ENCODE results near the gene BEAN1. TPM values are rescaled to one million over a fixed set of nuclear protein-coding genes. Genes with fewer than 3 reads are reported as not detected.

Gene BEAN1
- polyA plus RNA-seq, 1 of the 3 experiments (the other 2 are of a cell fraction): 0.07 TPM

DNA sequence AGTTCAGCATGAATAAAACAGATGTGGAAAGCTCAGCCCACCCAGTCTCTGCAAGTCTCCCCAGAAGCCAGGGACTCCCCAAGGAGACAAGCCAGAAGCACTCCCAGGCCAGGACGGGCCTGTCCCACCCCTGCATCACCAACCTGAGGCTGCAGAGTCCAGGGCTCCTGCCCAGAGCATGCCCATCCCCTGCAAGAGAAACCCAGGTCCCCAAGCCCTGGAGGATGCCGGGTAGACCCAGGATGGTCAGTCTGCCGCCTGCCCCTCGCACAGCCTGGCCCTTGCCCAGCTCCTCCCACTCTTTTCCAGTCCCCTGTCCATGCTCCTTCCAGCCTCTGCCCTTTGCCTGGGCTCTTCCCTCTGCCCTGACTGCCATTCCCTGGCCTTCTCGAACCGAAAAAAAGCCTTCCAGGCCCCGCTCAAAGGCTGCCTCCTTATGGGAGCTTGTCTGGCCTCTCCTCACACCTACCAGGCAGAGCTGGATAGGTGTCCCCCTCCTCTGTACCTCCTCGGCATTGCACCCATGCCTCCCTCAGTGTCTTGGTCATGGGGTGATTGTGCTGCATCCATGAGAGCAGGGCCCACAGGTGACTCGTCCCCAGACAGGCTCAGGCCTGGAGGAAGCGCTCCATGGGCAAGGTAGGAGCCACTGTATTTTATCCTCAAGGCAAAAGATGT is 44.8 kb downstream of the BEAN1 start:
- CTCF ChIA-PET: interaction anchor here (1.1 to 22.3 kb wide), 3 partner anchors 11 to 69 kb away, joined by 3 to 299 read pairs (median 4); no protein-coding TSS in a partner anchor

DNA sequence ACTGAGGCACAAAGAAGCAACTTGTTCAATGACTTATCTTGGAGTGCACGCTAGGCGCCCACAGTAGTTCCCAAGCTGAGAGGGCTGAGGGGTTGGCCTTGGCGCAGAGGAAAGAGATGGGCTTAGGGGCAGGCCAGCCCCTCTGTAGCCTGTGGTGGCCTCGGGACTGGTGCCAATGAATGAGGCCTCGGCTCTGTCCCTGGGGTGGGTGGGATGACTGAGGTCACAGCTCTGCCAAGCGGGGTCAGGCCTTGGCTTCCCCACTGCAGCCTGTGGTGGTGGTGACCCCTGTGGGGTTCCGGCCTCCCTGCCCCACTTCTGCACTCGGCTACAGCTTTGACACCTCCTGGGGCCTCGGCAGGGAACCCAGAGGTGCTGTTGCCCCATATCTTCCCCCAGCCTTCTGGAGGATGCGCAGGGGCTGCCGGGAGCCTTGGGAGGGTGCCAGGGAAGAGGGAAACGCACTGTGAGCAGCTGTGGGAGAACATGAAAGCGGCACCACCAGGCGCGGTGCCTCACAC is 46.0 kb downstream of the BEAN1 start:
- no peak overlapping the region for H3K4me3 ChIP-seq (ENCODE audit: low read depth in 2 of 2, low read length in 1 of 2)
- H3K9me2 ChIP-seq: no peaks in the 10 kb centered on the region
- no peaks in the 10 kb centered on the region for H4K20me1 ChIP-seq (ENCODE audit: insufficient read depth)
- no peaks in the 10 kb centered on the region for H3F3A ChIP-seq (replicated peaks; ENCODE audit: insufficient read depth)
- POLR2A ChIA-PET: no interaction called here
- H3K9ac ChIP-seq: no peak overlapping the region
- H3K36me3 ChIP-seq (replicated peaks in 1 of 2; ENCODE audit: control insufficient read depth in 1 of 2, insufficient read depth in 2 of 2, low read length in 1 of 2): no peaks in the 10 kb centered on the region
- no peaks in the 10 kb centered on the region; the same call in 1 of the 2 replicates for H3K27me3 ChIP-seq (ENCODE audit: insufficient read depth)
- H3K4me1 ChIP-seq (ENCODE audit: control insufficient read depth in 1 of 2, insufficient read depth in 2 of 2, low read depth in 1 of 2, low read length in 1 of 2): no peaks in the 10 kb centered on the region
- no peak for DNase-seq
- WGBS (ENCODE audit: low lambda C conversion rate): 85% methylated on average over 10 of the region's 15 CpGs
- no peak overlapping the region for H3K27ac ChIP-seq (ENCODE audit: low read depth in 2 of 2, low read length in 1 of 2)
- no peaks in the 10 kb centered on the region for H3K79me2 ChIP-seq (ENCODE audit: insufficient read depth)
- TF ChIP-seq RXRA (IDR thresholded peaks at IDR 0.05; ENCODE audit: borderline replicate concordance, low read depth) (no peak), MXI1 (IDR thresholded peaks at IDR 0.05; ENCODE audit: low read depth, low read length) (no peak), IRF3 (IDR thresholded peaks at IDR 0.05; ENCODE audit: low read depth, low read length) (no peak), YY1 (IDR thresholded peaks at IDR 0.05; ENCODE audit: low read depth) (no peak), GATA2 (CRISPR knock-in tag; IDR thresholded peaks at IDR 0.05) (no peak), RAD21 (IDR thresholded peaks at IDR 0.05; ENCODE audit: low read length) (no peak), RFX5 (IDR thresholded peaks at IDR 0.05; ENCODE audit: low read length) (no peak), NRF1 (IDR thresholded peaks at IDR 0.05; ENCODE audit: low read depth, low read length) (no peak)
- TF ChIP-seq, protein P1, sequence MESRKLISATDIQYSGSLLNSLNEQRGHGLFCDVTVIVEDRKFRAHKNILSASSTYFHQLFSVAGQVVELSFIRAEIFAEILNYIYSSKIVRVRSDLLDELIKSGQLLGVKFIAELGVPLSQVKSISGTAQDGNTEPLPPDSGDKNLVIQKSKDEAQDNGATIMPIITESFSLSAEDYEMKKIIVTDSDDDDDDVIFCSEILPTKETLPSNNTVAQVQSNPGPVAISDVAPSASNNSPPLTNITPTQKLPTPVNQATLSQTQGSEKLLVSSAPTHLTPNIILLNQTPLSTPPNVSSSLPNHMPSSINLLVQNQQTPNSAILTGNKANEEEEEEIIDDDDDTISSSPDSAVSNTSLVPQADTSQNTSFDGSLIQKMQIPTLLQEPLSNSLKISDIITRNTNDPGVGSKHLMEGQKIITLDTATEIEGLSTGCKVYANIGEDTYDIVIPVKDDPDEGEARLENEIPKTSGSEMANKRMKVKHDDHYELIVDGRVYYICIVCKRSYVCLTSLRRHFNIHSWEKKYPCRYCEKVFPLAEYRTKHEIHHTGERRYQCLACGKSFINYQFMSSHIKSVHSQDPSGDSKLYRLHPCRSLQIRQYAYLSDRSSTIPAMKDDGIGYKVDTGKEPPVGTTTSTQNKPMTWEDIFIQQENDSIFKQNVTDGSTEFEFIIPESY (IDR thresholded peaks at IDR 0.05; ENCODE audit: borderline replicate concordance, low read depth): no peak
- TF ChIP-seq, protein P2, sequence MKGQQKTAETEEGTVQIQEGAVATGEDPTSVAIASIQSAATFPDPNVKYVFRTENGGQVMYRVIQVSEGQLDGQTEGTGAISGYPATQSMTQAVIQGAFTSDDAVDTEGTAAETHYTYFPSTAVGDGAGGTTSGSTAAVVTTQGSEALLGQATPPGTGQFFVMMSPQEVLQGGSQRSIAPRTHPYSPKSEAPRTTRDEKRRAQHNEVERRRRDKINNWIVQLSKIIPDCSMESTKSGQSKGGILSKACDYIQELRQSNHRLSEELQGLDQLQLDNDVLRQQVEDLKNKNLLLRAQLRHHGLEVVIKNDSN (IDR thresholded peaks at IDR 0.05; ENCODE audit: borderline replicate concordance, low read depth): no peak
- H3K9me3 ChIP-seq: no peaks in the 10 kb centered on the region
- no peak overlapping the region for H2AFZ ChIP-seq (ENCODE audit: low read depth)
- CTCF ChIA-PET: interaction anchor here (0.9 to 22.3 kb wide), 5 partner anchors 10 to 70 kb away, joined by 3 to 299 read pairs (median 4); no protein-coding TSS in a partner anchor
- no peak overlapping the region for H3K4me2 ChIP-seq

More for the DNA sequence above, 44.8 kb downstream of the BEAN1 start:
- TF ChIP-seq EP300 (IDR thresholded peaks at IDR 0.05; ENCODE audit: borderline replicate concordance in 1 of 2, low read depth in 1 of 2, low read length in 1 of 2) (no peak), FOXM1 (IDR thresholded peaks at IDR 0.05; ENCODE audit: low read depth) (no peak), CHD2 (IDR thresholded peaks at IDR 0.05; ENCODE audit: low read length, partially characterized antibody) (no peak), EZH2phosphoT487 (IDR thresholded peaks at IDR 0.05; ENCODE audit: borderline replicate concordance, low read depth) (no peak), PBX3 (IDR thresholded peaks at IDR 0.05) (no peak), TEAD4 (IDR thresholded peaks at IDR 0.05; ENCODE audit: borderline replicate concordance, insufficient read depth) (no peak), MXI1 (IDR thresholded peaks at IDR 0.05; ENCODE audit: low read depth, low read length) (no peak), SMC3 (IDR thresholded peaks at IDR 0.05; ENCODE audit: low read depth, low read length) (no peak), GABPA (IDR thresholded peaks at IDR 0.05; ENCODE audit: low read depth) (no peak), TAF1 (IDR thresholded peaks at IDR 0.05; ENCODE audit: borderline replicate concordance, low read depth, low read length) (no peak), GATA2 (CRISPR knock-in tag; IDR thresholded peaks at IDR 0.05) (no peak)
- Histone ChIP-seq H3K27ac (ENCODE audit: low read depth in 2 of 2, low read length in 1 of 2) (no peak overlapping the region), H4K20me1 (ENCODE audit: insufficient read depth) (no peaks in the 10 kb centered on the region), H3K9me2 (no peaks in the 10 kb centered on the region), H3K4me2 (no peak overlapping the region), H3K79me2 (ENCODE audit: insufficient read depth) (no peaks in the 10 kb centered on the region), H3K9me3 (no peaks in the 10 kb centered on the region), H3K9ac (no peak overlapping the region), H3K4me3 (ENCODE audit: low read depth in 2 of 2, low read length in 1 of 2) (no peak overlapping the region), H3F3A (replicated peaks; ENCODE audit: insufficient read depth) (no peaks in the 10 kb centered on the region), H2AFZ (ENCODE audit: low read depth) (no peak overlapping the region), H3K4me1 (ENCODE audit: control insufficient read depth in 1 of 2, insufficient read depth in 2 of 2, low read depth in 1 of 2, low read length in 1 of 2) (no peaks in the 10 kb centered on the region), H3K36me3 (replicated peaks in 1 of 2; ENCODE audit: control insufficient read depth in 1 of 2, insufficient read depth in 2 of 2, low read length in 1 of 2) (no peaks in the 10 kb centered on the region), H3K27me3 (ENCODE audit: insufficient read depth) (no peaks in the 10 kb centered on the region; the same call in 1 of the 2 replicates)
- POLR2A ChIA-PET: no interaction called here
- WGBS (ENCODE audit: low lambda C conversion rate): 69% methylated on average over 7 of the region's 10 CpGs
- no peak for DNase-seq

All from SK-N-SH (cell line).